A549 (cell line): ENCODE results near the gene DPP7. TPM values are rescaled to one million over a fixed set of nuclear protein-coding genes. Genes with fewer than 3 reads are reported as not detected.

Experiments
- ATAC-seq, 2 experiments: fragments of 200-7000 bp in 1 of 2; fragments of >200 bp in 1 of 2; cut with Nextera tagmentation in 1 of 2; cut with Tn5 transposase in 1 of 2; 3 replicates each; pipeline versions ENCODE4 v1.8.0 to v1.9.1; 2018 to 2020; ENCODE audit warnings: mild to moderate bottlenecking in 1 of 2, moderate library complexity in 1 of 2
- CTCF ChIA-PET: fragments of 300-600 bp; sonication (Branson Sonifier 250); formaldehyde crosslinking; extraction: SDS; loops from one replicate; lab custom pipeline; 2021; ENCODE audit warnings: antibody characterized with exemption, inconsistent platforms; lab: Yijun Ruan, JAX
- POLR2A ChIA-PET: fragments of 350-600 bp; formaldehyde crosslinking; extraction: SDS; loops from one replicate; lab custom pipeline; 2021; ENCODE audit warnings: antibody characterized with exemption, inconsistent platforms; lab: Yijun Ruan, JAX
- DNase-seq, 2 experiments: peaks; one replicate each; pipeline versions ENCODE4 v3.0.0 to v3.0.0-alpha.2; 2011 to 2016; ENCODE audit warnings: low read depth in 1 of 2, low spot score in 1 of 2
- FAIRE-seq: peaks from 2 replicates; lab custom pipeline; 2011; peaks lifted over from hg19 to GRCh38; lab: Jason Lieb, UNC
- H3K27ac ChIP-seq, 2 experiments: fragments of >200 bp; sonication (Bioruptor Twin); formaldehyde crosslinking; 3 replicates each; pipeline ENCODE4 v1.5.1; 2016 to 2017
- H3K4me1 ChIP-seq: fragments of >200 bp; sonication (Bioruptor Twin); formaldehyde crosslinking; 3 replicates; pipeline ENCODE4 v1.6.1; 2016
- H3K4me2 ChIP-seq: fragments of >200 bp; sonication (Bioruptor Twin); formaldehyde crosslinking; 3 replicates; pipeline ENCODE4 v1.6.1; 2016
- H3K4me3 ChIP-seq: fragments of >200 bp; sonication (Bioruptor Twin); formaldehyde crosslinking; 3 replicates; pipeline ENCODE4 v1.5.1; 2016
- H3K9me3 ChIP-seq: fragments of >200 bp; sonication (Bioruptor Twin); formaldehyde crosslinking; 3 replicates; pipeline ENCODE4 v1.6.1; 2016
- BCL3 ChIP-seq: fragments of >200 bp; sonication (Bioruptor Twin); formaldehyde crosslinking; IDR thresholded peaks from 3 replicates; pipeline ENCODE4 v1.6.1; 2016
- CTCF ChIP-seq: fragments of >200 bp; sonication (Bioruptor Twin); formaldehyde crosslinking; IDR thresholded peaks from 3 replicates; pipeline ENCODE4 v1.5.1; 2016
- E2F6 ChIP-seq: IDR thresholded peaks from 2 replicates; pipeline ENCODE4 v1.6.1; 2012; ENCODE audit warnings: low read depth, borderline replicate concordance
- EHF ChIP-seq: fragments of 250-450 bp; sonication (Bioruptor Pico); IDR thresholded peaks from 2 replicates; pipeline ENCODE4 v1.5.0; 2020; ENCODE audit warnings: mild to moderate bottlenecking
- FOSL2 ChIP-seq, 2 experiments: fragments of 450-650 bp in 1 of 2; fragments of >200 bp in 1 of 2; sonication (Bioruptor Twin) in 1 of 2; formaldehyde crosslinking; IDR thresholded peaks; 2 replicates each; pipeline versions ENCODE4 v1.5.0 to v1.6.1; 2016 to 2020; ENCODE audit warnings: mild to moderate bottlenecking in 1 of 2, moderate library complexity in 1 of 2
- HOXB5 ChIP-seq: fragments of 250-450 bp; sonication (Bioruptor Pico); IDR thresholded peaks from 2 replicates; pipeline ENCODE4 v1.5.0; 2020; ENCODE audit warnings: mild to moderate bottlenecking, moderate library complexity
- MAX ChIP-seq: IDR thresholded peaks from 2 replicates; pipeline ENCODE4 v1.6.1; 2012
- NPAS2 ChIP-seq: fragments of 250-450 bp; sonication (Bioruptor Pico); IDR thresholded peaks from 2 replicates; pipeline ENCODE4 v1.8.0; 2022; ENCODE audit warnings: mild to moderate bottlenecking, moderate library complexity, borderline replicate concordance
- PBX3 ChIP-seq: IDR thresholded peaks from 2 replicates; pipeline ENCODE4 v1.6.1; 2012
- POLR2A ChIP-seq: IDR thresholded peaks from 2 replicates; pipeline ENCODE4 v1.6.1; 2012; ENCODE audit warnings: mild to moderate bottlenecking, low read length
- RAD21 ChIP-seq, 2 experiments: fragments of >200 bp in 1 of 2; sonication (Bioruptor Twin) in 1 of 2; formaldehyde crosslinking in 1 of 2; IDR thresholded peaks in 1 of 2; conservative IDR thresholded peaks in 1 of 2; 2 replicates in 1 of 2; 3 replicates in 1 of 2; pipeline ENCODE4 v1.6.1; 2012 to 2018; ENCODE audit warnings: inconsistent platforms in 1 of 2
- WGBS: methylation state at CpG from one replicate; pipeline ENCODE4 v1.1.6; 2017; ENCODE audit errors: missing lambda C conversion rate; 5-methylcytosine and 5-hydroxymethylcytosine counted together
- polyA plus RNA-seq, 4 experiments: library from polyadenylated mRNA; depleted of rRNA in 3 of 4; stranded (reverse); fragments of >200 nt; fragmentation: RNase III in 1 of 4; extraction: RNeasy Plus Mini Kit Qiagen cat#74134 plus additional on column Dnase treatment in 1 of 4; gene quantifications; 2 replicates in 3 of 4; 3 replicates in 1 of 4; pipeline ENCODE4 v1.2.3, GENCODE V29; 2011 to 2017

DPP7 gene
- polyA plus RNA-seq, 2 of the 4 experiments (the other 2 are of a cell fraction): 27.6 to 71.8 TPM

GRCh38 chr9:137128862-137129455 lies 14.4 kb upstream of the DPP7 start:
- ATAC-seq: peak; percentile 12 to 13; a peak in 4 of 6 replicates
- CTCF ChIA-PET: interaction anchor here (0.9 to 3.4 kb wide), 16 partner anchors 9 to 109 kb away, joined by 3 to 16 read pairs (median 4); partner anchors contain the start of genes ANAPC2 and SSNA1

GRCh38 chr9:137128158-137128861 lies 13.8 kb upstream of the DPP7 start:
- ChIA-PET CTCF (interaction anchor here (0.8 to 3.4 kb wide), 15 partner anchors 10 to 109 kb away, joined by 3 to 16 read pairs (median 4); partner anchors contain the start of genes ANAPC2 and SSNA1), POLR2A (interaction anchor here (0.6 to 1.2 kb wide), 6 partner anchors 35 to 461 kb away, joined by 3 to 4 read pairs (median 4); partner anchors contain the start of genes ANAPC2, SSNA1 and TUBB4B)
- 22% methylated on average over 19 of the region's 19 CpGs for WGBS
- Histone ChIP-seq H3K4me2 (peak overlapping the region; percentile 100), H3K27ac (peak overlapping the region; percentile 98), H3K4me1 (peaks cover 17% of the 10 kb centered on the region), H3K4me3 (peak overlapping the region; percentile 94), H3K9me3 (no peaks in the 10 kb centered on the region)
- ATAC-seq (peak in 1 of 2 experiments; percentile 2; a peak in 1 of 6 replicates), DNase-seq (no peak), FAIRE-seq (no peak)
- no peak for TF ChIP-seq E2F6
- no peak for TF ChIP-seq CTCF
- TF ChIP-seq POLR2A: 0 out of 2 replicates have a peak, but pooled peaks have one; percentile 13
- TF ChIP-seq FOSL2 (IDR thresholded peaks at IDR 0.05): no peak
- TF ChIP-seq FOSL2 (CRISPR knock-in tag; IDR thresholded peaks at IDR 0.05): no peak
- TF ChIP-seq RAD21 (conservative IDR thresholded peaks at IDR 0.05 in 1 of 2, IDR thresholded peaks at IDR 0.05 in 1 of 2): no peak
- TF ChIP-seq MAX: peak; percentile 3; the same call in 1 of the 2 replicates

More at GRCh38 chr9:137128862-137129455, 14.4 kb upstream of the DPP7 start:
- peak overlapping the region; percentile 98 for H3K27ac ChIP-seq
- H3K4me2 ChIP-seq: peak overlapping the region; percentile 100
- POLR2A ChIA-PET: interaction anchor here (0.7 to 2.2 kb wide), 21 partner anchors 10 to 127 kb away, joined by 3 to 23 read pairs (median 5); partner anchors contain the start of genes ANAPC2, GRIN1, LRRC26 and MAN1B1
- H3K4me1 ChIP-seq: peaks cover 17% of the 10 kb centered on the region
- H3K9me3 ChIP-seq: no peaks in the 10 kb centered on the region
- FAIRE-seq: no peak
- TF ChIP-seq NPAS2 (CRISPR knock-in tag) (no peak), MAX (0 out of 2 replicates have a peak, but pooled peaks have one; percentile 51), HOXB5 (no peak), PBX3 (0 out of 2 replicates have a peak, but pooled peaks have one; percentile 30)
- 19% methylated on average over 19 of the region's 37 CpGs for WGBS
- peak in 1 of 2 experiments; percentile 51 for DNase-seq
- H3K4me3 ChIP-seq: peak overlapping the region; percentile 94

GRCh38 chr9:137127301-137128157 lies 13.0 kb upstream of the DPP7 start:
- Histone ChIP-seq H3K4me3 (peak overlapping the region; percentile 94), H3K4me2 (peak overlapping the region; percentile 100), H3K9me3 (no peaks in the 10 kb centered on the region), H3K27ac (peak overlapping the region; percentile 98), H3K4me1 (peaks cover 17% of the 10 kb centered on the region)
- ATAC-seq (no peak; a peak in 1 of 6 replicates), FAIRE-seq (no peak), DNase-seq (peak in 1 of 2 experiments; percentile 57)
- ChIA-PET POLR2A (interaction anchor here (0.6 to 1.2 kb wide), 7 partner anchors 36 to 461 kb away, joined by 3 to 5 read pairs (median 4); partner anchors contain the start of genes ANAPC2, SSNA1, TPRN and TUBB4B), CTCF (interaction anchor here (0.7 to 2.4 kb wide), 11 partner anchors 9 to 109 kb away, joined by 3 to 9 read pairs (median 4); partner anchors contain the start of gene RNF224)
- WGBS: 5% methylated on average over 24 of the region's 24 CpGs
- TF ChIP-seq EHF (CRISPR knock-in tag): no peak
- 0 out of 2 replicates have a peak, but pooled peaks have one; percentile 23 for TF ChIP-seq MAX
- TF ChIP-seq E2F6: 0 out of 2 replicates have a peak, but pooled peaks have one; percentile 38
- TF ChIP-seq BCL3: no peak
